Measurements from ENCODE around the gene AIFM2. TPM values are rescaled to one million over a fixed set of nuclear protein-coding genes. Genes with fewer than 3 reads are reported as not detected.

The AIFM2 gene
- polyA plus RNA-seq, 1 of the 3 experiments (the other 2 are of a cell fraction), result 9.5 TPM

DNA sequence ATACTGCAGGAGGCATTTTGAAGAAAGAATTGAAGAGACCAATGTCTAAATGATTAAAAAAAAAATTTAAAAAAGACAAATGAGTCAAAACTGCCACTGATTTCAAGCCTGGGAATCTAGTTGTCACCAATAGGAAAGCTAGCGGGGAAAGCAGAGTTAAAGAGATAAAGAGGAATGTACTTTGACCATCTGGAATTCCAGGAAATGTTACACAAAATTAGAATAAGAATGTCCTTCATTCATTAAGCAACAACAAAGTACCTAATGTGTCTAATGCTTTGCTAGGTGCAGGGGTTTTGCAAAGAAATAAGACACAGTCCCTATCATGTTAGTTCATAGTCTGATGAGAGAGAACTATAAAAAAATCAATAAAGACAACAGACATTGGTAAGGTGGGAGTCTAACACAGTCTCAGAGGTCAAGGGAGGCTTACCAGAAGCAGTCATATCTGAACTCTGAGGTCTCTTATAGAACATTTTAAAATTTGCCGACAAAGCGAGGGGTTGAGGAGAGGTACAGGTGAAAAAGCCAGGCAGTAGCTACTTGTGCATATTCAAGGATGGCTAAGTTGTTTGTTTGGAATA, 22.7 kb upstream of the AIFM2 start (continued):
- TF ChIP-seq, protein P1, sequence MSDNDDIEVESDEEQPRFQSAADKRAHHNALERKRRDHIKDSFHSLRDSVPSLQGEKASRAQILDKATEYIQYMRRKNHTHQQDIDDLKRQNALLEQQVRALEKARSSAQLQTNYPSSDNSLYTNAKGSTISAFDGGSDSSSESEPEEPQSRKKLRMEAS (IDR thresholded peaks at IDR 0.05; ENCODE audit: low read depth), result no peak
- TF ChIP-seq JUND (IDR thresholded peaks at IDR 0.05), result no peak
- no peak for TF ChIP-seq MXI1 (IDR thresholded peaks at IDR 0.05; ENCODE audit: low read depth, low read length)
- TF ChIP-seq RXRA (IDR thresholded peaks at IDR 0.05; ENCODE audit: borderline replicate concordance, low read depth), result no peak
- TF ChIP-seq GABPA (IDR thresholded peaks at IDR 0.05; ENCODE audit: low read depth), result no peak

DNA sequence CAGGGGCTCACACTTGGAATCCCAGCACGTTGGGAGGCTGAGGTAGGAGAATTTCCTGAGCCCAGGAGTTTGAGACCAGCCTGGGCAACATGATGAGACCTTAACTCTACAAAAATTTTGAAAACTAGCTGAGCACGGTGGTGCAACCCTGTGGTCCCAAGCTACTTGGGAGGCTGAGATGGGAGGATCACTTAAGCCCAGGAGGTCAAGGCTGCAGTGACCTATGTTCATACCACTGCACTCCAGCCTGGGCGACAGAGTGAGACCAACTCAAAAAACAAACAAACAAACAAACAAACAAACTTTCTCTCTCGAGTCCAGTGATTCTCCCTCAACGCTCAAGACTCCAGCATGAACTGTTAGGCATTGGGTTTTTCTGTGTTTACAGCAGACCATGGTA, 15.9 kb upstream of the AIFM2 start:
- Histone ChIP-seq H3K9me2 (no peaks in the 10 kb centered on the region), H3K4me3 (ENCODE audit: low read depth in 2 of 2, low read length in 1 of 2) (no peak overlapping the region), H3K27ac (ENCODE audit: low read depth in 2 of 2, low read length in 1 of 2) (peak overlapping the region in 1 of 2 experiments; percentile 24; a peak in 1 of 4 replicates), H2AFZ (ENCODE audit: low read depth) (no peak overlapping the region), H3K27me3 (ENCODE audit: insufficient read depth) (no peaks in the 10 kb centered on the region), H4K20me1 (ENCODE audit: insufficient read depth) (no peaks in the 10 kb centered on the region), H3F3A (replicated peaks; ENCODE audit: insufficient read depth) (peaks cover 41% of the 10 kb centered on the region), H3K4me2 (no peak overlapping the region), H3K79me2 (ENCODE audit: insufficient read depth) (peaks cover 67% of the 10 kb centered on the region; the same call in 1 of the 2 replicates), H3K9me3 (no peaks in the 10 kb centered on the region), H3K36me3 (replicated peaks in 1 of 2; ENCODE audit: control insufficient read depth in 1 of 2, insufficient read depth in 2 of 2, low read length in 1 of 2) (peaks cover 36 to 45% of the 10 kb centered on the region in 2 experiments), H3K4me1 (ENCODE audit: control insufficient read depth in 1 of 2, insufficient read depth in 2 of 2, low read depth in 1 of 2, low read length in 1 of 2) (peaks cover 5 to 22% of the 10 kb centered on the region in 2 experiments; a peak in 3 of 4 replicates), H3K9ac (no peak overlapping the region)
- ChIA-PET POLR2A (interaction anchor here (1.9 kb wide), 1 partner anchor 22 kb away, joined by 5 read pairs; the partner anchor contains the start of gene SAR1A), CTCF (interaction anchor here (2.2 to 3.5 kb wide), 3 partner anchors 9 to 33 kb away, joined by 9 to 18 read pairs (median 13); no protein-coding TSS in a partner anchor)
- WGBS (ENCODE audit: low lambda C conversion rate), result 90% methylated on average over 5 of the region's 5 CpGs
- TF ChIP-seq YY1 (IDR thresholded peaks at IDR 0.05; ENCODE audit: low read depth), result no peak
- TF ChIP-seq ELF1 (IDR thresholded peaks at IDR 0.05), result no peak
- no peak for TF ChIP-seq SIN3A (IDR thresholded peaks at IDR 0.05; ENCODE audit: borderline replicate concordance, low read depth, low read length)
- no peak for TF ChIP-seq RFX5 (IDR thresholded peaks at IDR 0.05; ENCODE audit: low read length)
- DNase-seq, result no peak

DNA sequence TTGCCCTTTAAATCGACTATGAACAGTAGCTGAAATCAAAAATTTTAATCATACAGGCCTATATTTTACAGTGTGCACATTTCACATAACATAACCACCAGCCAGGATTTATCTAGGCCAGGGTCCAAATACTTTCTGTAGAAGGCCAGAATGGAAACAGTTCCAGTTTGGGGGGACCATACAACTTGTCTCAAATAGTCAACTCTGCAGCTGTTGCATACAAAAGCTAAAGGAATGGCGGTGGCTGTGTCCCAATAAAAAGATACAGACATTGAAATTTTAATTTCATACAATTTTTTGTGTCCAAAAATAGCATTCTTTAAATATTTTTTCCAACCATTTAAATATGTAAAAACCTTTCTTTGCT, 14.6 kb upstream of the AIFM2 start:
- ChIA-PET CTCF (interaction anchor here (0.7 to 10.8 kb wide), 20 partner anchors 10 to 625 kb away, joined by 3 to 157 read pairs (median 6); partner anchors contain the start of gene AIFM2), POLR2A (no interaction called here)
- H3K9me3 ChIP-seq, result no peaks in the 10 kb centered on the region
- peak overlapping the region; percentile 88 to 91 for H3K27ac ChIP-seq (ENCODE audit: low read depth in 2 of 2, low read length in 1 of 2)
- H3K27me3 ChIP-seq (ENCODE audit: insufficient read depth), result no peaks in the 10 kb centered on the region
- peak overlapping the region; percentile 7 to 68 for H3K4me3 ChIP-seq (ENCODE audit: low read depth in 2 of 2, low read length in 1 of 2)
- H3K9me2 ChIP-seq, result no peaks in the 10 kb centered on the region
- H3K36me3 ChIP-seq (replicated peaks in 1 of 2; ENCODE audit: control insufficient read depth in 1 of 2, insufficient read depth in 2 of 2, low read length in 1 of 2), result peaks cover 23 to 32% of the 10 kb centered on the region in 2 experiments
- 15% methylated on average over 2 of the region's 2 CpGs for WGBS (ENCODE audit: low lambda C conversion rate)
- H3F3A ChIP-seq (replicated peaks; ENCODE audit: insufficient read depth), result peaks cover 37% of the 10 kb centered on the region
- no peaks in the 10 kb centered on the region for H4K20me1 ChIP-seq (ENCODE audit: insufficient read depth)
- H3K9ac ChIP-seq, result peak overlapping the region; percentile 55; the same call in 1 of the 2 replicates
- DNase-seq, result no peak
- H3K4me1 ChIP-seq (ENCODE audit: control insufficient read depth in 1 of 2, insufficient read depth in 2 of 2, low read depth in 1 of 2, low read length in 1 of 2), result peaks cover 5 to 25% of the 10 kb centered on the region in 2 experiments; a peak in 3 of 4 replicates
- peak overlapping the region; percentile 82 for H3K4me2 ChIP-seq
- no peak overlapping the region for H2AFZ ChIP-seq (ENCODE audit: low read depth)
- peaks cover 59% of the 10 kb centered on the region; the same call in 1 of the 2 replicates for H3K79me2 ChIP-seq (ENCODE audit: insufficient read depth)
- TF ChIP-seq, protein P2, sequence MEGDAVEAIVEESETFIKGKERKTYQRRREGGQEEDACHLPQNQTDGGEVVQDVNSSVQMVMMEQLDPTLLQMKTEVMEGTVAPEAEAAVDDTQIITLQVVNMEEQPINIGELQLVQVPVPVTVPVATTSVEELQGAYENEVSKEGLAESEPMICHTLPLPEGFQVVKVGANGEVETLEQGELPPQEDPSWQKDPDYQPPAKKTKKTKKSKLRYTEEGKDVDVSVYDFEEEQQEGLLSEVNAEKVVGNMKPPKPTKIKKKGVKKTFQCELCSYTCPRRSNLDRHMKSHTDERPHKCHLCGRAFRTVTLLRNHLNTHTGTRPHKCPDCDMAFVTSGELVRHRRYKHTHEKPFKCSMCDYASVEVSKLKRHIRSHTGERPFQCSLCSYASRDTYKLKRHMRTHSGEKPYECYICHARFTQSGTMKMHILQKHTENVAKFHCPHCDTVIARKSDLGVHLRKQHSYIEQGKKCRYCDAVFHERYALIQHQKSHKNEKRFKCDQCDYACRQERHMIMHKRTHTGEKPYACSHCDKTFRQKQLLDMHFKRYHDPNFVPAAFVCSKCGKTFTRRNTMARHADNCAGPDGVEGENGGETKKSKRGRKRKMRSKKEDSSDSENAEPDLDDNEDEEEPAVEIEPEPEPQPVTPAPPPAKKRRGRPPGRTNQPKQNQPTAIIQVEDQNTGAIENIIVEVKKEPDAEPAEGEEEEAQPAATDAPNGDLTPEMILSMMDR (IDR thresholded peaks at IDR 0.05), result no peak; the same call in 1 of the 2 replicates
- no peak for TF ChIP-seq POLR2AphosphoS5 (IDR thresholded peaks at IDR 0.05; ENCODE audit: low read depth, low read length)
- no peak for TF ChIP-seq TEAD4 (IDR thresholded peaks at IDR 0.05; ENCODE audit: borderline replicate concordance, insufficient read depth)
- no peak for TF ChIP-seq MXI1 (IDR thresholded peaks at IDR 0.05; ENCODE audit: low read depth, low read length)
- TF ChIP-seq, protein P3, sequence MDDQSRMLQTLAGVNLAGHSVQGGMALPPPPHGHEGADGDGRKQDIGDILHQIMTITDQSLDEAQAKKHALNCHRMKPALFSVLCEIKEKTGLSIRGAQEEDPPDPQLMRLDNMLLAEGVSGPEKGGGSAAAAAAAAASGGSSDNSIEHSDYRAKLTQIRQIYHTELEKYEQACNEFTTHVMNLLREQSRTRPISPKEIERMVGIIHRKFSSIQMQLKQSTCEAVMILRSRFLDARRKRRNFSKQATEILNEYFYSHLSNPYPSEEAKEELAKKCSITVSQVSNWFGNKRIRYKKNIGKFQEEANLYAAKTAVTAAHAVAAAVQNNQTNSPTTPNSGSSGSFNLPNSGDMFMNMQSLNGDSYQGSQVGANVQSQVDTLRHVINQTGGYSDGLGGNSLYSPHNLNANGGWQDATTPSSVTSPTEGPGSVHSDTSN (IDR thresholded peaks at IDR 0.05), result no peak
- TF ChIP-seq, protein P4, sequence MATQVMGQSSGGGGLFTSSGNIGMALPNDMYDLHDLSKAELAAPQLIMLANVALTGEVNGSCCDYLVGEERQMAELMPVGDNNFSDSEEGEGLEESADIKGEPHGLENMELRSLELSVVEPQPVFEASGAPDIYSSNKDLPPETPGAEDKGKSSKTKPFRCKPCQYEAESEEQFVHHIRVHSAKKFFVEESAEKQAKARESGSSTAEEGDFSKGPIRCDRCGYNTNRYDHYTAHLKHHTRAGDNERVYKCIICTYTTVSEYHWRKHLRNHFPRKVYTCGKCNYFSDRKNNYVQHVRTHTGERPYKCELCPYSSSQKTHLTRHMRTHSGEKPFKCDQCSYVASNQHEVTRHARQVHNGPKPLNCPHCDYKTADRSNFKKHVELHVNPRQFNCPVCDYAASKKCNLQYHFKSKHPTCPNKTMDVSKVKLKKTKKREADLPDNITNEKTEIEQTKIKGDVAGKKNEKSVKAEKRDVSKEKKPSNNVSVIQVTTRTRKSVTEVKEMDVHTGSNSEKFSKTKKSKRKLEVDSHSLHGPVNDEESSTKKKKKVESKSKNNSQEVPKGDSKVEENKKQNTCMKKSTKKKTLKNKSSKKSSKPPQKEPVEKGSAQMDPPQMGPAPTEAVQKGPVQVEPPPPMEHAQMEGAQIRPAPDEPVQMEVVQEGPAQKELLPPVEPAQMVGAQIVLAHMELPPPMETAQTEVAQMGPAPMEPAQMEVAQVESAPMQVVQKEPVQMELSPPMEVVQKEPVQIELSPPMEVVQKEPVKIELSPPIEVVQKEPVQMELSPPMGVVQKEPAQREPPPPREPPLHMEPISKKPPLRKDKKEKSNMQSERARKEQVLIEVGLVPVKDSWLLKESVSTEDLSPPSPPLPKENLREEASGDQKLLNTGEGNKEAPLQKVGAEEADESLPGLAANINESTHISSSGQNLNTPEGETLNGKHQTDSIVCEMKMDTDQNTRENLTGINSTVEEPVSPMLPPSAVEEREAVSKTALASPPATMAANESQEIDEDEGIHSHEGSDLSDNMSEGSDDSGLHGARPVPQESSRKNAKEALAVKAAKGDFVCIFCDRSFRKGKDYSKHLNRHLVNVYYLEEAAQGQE (IDR thresholded peaks at IDR 0.05; ENCODE audit: low read depth, low read length), result no peak
- no peak for TF ChIP-seq FOXM1 (IDR thresholded peaks at IDR 0.05; ENCODE audit: low read depth)
- TF ChIP-seq, protein P5, sequence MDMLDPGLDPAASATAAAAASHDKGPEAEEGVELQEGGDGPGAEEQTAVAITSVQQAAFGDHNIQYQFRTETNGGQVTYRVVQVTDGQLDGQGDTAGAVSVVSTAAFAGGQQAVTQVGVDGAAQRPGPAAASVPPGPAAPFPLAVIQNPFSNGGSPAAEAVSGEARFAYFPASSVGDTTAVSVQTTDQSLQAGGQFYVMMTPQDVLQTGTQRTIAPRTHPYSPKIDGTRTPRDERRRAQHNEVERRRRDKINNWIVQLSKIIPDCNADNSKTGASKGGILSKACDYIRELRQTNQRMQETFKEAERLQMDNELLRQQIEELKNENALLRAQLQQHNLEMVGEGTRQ (IDR thresholded peaks at IDR 0.05; ENCODE audit: borderline replicate concordance, low read depth, low read length), result no peak
- no peak for TF ChIP-seq FOXJ3 (CRISPR knock-in tag; IDR thresholded peaks at IDR 0.05)
- no peak for TF ChIP-seq NFIC (IDR thresholded peaks at IDR 0.05; ENCODE audit: borderline replicate concordance)
- no peak for TF ChIP-seq YY1 (IDR thresholded peaks at IDR 0.05; ENCODE audit: low read depth)
